ENCODE results near the gene SLC26A4.

The SLC26A4 gene

DNA sequence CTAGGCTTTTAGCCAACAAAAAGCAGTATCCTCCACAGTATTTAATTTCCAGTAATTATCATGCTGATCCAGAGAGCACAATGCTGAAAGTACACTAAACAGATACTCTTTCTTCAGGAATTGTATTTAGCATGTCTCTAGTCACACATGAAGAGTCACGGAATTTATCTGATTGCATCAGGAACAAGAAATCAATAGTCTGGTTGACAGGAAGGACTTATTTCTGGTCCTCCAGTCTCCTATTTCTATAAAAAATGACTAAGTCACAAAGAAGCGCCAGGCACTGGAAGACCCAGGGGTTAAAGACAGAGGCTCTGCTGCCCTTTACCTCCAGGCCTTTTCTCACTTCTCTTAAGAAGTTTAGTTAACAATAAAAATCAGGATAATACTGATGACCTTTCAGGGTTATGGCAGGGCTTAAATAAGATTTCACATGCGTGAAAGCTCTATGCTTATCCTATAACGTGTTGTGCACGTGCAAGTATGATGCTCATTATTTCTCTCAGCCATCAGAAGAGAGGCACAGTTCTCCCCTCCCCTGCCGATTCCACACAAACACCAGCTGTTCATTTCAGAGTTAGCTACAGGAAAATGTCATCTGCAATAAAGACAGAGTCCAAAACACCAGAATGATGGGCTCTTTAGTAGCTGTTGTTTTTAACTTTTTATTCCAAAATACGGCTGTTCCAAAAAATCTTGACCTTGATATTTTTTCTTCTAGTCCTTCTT, 36.9 kb downstream of the SLC26A4 start:
- DNase-seq = no peak

DNA sequence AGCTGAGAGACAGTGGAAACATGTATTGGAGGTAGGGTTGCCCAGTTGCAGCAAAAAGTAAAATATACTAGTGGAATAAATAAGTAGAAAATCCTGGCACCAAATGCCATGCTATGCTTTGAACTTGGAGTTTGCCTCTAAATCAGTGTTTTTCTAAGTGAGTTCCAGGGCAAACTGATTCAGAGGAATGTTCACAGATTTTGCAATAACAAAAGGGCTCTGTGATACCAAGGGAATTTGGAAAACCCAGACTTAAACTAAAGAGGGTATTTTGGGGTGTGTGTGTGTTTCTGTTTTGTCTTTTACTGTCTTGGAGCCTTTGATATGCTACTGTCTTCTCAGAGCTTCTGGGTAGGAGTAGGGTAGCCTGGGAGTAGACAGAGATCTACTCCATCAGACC, 39.9 kb downstream of the SLC26A4 start:
- no peak for DNase-seq

DNA sequence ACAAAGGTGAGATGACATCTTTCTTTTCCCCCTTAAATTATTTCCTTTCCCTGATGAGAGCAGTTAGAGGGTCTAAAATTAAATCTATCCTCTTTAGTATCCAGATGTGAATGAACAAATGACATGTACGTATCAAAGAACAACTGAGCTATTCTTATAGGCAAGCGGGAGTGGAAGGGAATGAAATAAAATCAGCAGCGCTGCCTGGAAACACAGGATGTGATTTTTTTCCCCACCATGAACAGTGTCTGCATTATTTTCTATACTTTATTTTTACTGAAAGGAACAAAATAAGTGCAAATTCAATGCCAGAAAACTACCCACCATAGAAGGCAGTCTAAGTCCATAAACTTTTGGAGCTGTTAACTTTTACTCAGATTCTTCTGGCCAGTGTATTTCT, 40.6 kb downstream of the SLC26A4 start:
- no peak for DNase-seq

DNA sequence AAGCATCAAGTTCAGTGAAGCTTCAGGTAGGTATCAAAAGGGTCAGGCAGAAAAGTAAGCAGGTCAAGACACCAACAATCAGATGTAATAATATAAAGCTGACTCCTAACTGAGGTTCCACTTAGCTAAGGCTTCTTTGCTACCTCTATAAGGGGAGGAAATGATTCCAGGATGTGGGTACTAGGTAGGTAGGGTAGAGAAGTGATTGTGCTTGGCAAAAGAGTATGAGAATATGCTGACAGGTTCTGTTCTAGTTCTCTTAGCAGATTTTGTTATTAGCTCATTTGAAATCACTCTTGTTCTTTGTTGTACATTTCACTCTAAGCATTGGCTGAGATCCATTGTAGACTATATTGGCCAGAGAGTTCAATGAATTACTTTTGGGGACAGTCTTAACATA, 42.6 kb downstream of the SLC26A4 start:
- DNase-seq = no peak

DNA sequence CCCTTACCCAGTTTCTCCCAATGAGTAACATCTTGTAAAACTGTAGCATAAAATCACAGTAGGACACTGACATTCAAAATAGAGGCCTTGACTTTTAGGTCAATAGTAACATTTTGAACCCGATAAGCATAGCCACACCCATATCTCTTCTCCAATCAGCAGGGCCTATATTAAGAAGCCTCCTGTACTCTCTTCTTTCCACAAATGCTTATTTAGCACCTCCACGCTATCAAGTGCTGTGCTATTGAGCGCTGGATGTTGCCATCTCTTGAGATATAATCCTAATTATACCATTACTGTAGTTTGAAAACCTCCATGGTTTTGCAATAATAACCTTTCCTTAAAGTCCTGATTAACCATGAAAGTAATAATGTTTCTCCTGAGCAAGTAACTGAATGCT, 43.2 kb downstream of the SLC26A4 start:
- DNase-seq = no peak

DNA sequence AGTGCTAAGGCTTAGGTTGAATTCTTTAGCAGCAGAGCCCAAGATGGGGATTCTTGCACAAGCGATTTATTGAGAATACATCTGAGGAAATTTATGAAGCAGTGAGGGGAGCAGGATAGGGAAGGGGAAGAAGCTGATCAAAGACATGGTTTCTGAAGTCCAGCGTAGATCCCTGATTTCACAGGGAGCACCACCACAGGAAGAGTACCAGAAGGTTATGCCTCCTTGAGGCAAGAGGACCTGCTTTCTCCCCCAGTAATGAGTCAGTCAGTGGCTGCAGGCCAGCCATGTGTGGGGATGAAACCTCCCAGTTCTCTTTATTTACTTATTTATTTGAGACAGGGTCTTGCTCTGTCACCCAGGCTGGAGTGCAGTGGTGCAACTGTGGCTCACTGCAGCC, 48.3 kb downstream of the SLC26A4 start:
- DNase-seq = no peak

DNA sequence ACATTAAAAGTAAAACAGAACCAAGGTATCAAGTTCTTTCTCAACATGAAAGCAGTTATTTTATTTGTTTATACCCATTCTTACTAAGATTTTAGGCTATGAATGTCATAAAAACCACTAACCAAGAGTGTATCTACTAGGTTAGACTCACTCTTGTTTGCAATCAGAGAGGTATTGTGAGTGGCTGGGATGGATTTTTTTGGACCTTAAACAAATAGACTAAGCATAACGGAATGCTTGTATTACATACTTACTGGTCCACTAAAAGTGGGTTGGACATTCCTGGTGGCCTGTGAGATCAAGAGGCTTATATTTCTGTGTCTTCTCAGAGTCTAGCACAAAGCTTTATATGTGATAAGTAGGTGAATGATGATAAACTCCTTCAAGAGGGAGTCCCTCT, 50.7 kb downstream of the SLC26A4 start:
- DNase-seq = no peak

DNA sequence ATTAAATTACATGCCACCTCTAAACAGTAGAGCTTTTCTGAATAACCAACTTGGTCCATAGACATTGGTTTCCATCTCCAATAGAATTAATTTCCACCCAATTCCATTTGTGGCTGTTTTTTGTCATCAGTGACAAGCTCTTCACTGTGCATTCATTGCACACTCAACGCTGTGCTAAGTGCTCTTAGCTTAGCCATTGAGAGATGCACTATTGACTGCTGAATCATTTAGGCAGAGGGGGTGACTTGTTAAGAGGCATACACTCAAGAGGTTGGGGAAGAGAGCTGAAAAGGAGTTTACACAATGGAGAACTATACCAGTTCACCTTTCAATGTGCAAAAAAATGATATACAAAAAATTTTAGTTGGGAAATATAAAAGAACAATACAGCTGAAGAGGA, 51.4 kb downstream of the SLC26A4 start:
- DNase-seq = no peak

DNA sequence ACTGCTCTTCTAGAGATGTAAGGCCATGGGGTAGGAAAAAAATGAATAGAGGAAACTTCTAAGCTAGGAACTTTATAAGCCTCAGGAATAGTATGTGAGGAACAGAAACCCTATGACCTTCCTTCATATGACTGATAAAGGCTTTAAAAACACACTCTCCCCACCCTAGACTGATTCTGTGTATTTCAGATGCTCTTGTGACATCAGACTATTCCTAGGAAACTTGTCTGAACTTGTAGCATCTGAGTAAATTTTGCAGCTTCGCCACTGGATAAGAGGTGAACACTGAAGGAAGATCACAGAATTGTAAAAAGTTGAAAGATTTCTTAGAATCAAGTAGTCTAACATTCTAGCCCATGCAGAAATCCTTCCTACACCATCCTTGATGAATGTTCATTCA, 52.3 kb downstream of the SLC26A4 start:
- no peak for DNase-seq

DNA sequence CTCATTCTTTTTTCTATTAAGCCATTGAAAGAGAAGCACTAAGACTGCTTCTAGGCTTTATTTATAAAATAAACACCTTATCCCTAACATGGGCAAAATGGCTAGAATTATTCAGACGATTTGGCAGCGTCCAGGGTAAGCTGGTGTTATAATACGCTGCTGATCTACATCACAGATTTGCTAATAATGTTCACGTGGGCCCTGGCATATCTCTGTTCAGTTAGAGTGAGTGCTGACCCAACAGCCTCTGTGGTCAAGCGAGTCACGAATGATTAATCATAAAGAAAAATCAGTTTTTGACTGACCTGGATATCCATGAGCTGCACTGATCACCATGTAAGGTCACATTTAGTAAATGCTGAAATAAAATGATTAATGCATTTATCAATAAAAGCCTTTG, 54.9 kb downstream of the SLC26A4 start:
- no peak for DNase-seq

DNA sequence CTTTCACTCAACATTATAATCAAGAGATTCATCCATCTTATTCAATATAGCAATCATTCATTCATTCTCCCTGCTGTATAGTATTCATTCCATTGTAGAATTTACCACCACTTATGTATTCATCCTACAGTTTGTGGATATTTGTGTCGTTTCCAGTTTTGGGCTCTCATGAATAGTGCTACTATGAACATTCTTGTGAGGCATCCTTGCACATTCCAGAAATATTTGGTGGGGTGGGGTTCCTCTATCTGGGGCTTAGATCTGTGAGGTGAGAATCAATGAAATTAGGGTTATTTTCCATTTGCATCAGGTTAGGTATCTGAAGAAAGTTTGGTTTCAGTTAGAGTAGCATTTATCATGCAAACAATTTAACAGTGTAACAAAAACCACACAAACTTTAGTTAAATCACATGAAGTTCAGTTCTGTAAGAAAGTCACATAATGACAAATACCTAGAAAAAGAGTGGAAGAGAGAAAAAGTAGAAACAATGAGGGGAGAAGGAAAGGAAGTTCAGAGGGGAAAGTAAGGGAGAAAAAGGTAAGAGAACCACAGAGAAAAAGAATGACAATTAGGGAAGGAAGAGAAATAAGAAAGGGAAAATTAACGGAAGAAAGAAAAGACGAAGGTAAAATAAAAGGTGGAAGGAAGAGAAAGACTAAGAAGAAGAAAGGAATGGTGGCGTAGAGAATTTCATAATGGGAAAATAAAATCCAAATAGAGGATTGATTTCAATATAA, 58.0 kb downstream of the SLC26A4 start:
- DNase-seq = no peak

DNA sequence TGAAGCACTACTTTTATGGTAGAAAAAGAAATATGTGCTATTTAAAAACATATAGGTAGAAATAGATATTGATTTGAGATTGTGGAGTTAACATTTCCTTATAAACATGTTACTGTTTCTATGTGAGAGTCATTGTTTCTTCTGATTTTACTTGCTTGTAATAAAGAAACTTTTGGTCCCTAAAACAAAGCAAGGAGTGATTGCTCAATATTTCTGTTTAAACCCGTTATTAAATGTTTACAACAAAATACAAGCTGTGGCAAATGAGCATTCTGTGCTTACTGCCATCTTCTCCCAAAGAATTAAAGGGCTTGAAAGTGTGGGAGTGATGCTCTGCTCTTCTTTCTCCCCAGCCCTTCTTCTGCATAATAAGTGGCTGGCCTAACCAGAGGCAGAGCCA, 60.7 kb downstream of the SLC26A4 start:
- no peak for DNase-seq

DNA sequence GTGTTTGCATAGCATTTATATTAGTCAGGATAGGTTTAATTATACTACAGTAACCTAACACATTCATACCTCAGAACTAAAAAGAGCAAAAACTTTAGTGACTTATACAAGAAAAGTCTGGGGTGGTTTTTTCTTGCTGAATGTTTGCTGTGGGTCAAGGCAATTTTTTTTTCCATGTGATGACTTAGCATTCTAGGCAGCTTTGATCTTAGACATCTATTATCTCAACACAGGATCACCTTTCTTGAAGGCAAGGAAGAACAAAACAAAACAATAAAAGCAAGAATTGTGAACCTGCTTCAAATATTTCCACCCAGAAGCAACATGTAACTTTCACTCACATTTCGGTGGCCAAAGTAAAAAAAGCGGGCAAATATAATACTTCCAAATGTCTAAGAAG, 62.6 kb downstream of the SLC26A4 start:
- no peak for DNase-seq

DNA sequence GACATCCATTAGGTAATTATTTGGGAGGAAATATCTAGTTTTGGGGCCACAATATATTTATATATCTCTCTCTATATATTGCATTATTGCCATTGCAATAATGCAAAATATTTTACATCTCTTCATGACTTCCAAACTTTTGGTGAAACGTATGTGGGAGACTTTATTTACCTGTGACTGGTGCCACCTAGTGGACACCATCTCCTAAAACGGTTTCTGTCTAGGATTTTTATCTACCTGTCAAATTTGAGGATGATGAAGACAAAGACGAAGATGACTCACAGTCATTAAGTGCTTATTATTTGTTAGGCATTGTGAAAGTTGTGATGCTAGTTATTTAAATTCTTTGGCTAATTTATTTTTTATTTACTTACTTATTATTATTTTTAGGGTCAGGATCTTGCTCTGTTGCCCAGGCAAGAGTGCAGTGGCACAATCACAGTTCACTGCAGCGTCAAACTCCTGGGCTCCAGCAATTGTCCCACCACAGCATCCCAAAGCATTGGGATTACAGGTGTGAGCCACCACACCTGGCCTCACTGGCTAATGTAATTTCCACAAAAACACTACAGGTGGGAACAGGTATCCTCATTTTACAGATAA, 64.6 kb downstream of the SLC26A4 start:
- DNase-seq = peak; percentile 30 to 49

DNA sequence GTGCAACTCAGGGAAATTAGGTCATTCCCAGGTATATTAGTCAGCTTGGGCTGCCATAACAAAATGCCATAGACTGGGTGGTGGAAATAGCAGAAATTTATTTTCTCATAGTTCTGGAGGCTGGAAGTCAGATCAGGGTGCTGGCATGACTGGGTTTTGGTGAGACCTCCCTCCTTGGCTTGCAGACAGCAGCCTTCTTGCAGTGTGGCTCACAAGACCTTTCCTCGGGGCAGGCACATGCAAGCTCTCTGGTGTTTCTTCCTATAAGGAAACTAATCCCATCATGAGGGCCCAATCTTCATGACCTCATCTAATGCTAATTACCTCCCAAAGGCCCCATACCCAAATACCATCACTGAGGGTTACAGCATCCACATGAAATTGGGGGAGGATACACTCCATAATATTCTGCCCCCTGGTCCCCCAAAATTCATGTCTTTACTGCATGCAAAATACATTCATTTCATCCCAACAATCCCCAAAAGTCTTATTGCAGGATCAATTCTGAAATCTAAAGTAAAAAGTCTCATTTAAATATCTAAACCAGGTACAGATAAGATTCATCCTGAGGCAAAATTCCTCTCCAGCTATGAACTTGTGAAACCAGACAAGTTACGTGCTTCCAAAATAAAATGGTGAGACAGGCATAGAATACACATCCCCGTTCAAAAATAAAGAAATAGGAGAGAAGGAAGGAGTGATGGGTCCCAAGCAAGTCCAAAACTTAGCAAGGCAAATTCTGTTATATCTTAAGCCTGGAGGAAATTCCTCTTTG, 65.9 kb downstream of the SLC26A4 start:
- DNase-seq = no peak

DNA sequence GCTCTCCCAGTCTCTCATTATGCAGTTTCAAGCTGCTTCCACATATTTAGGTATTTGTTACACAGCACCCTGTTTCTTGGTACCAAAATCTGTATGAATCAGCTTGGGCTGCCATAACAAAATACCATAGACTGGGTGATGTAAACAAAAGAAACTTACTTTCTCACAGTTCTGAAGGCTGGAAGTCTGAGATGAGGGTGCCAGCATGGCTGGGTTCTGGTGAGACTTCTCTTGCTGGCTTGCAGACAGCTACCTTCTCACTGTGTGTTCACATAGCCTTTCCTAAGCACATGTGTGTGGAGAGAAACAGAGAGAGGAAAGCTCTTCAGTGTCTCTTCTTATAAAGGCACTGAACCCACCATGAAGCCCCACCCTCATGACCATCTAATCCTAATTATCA, 67.6 kb downstream of the SLC26A4 start:
- no peak for DNase-seq

DNA sequence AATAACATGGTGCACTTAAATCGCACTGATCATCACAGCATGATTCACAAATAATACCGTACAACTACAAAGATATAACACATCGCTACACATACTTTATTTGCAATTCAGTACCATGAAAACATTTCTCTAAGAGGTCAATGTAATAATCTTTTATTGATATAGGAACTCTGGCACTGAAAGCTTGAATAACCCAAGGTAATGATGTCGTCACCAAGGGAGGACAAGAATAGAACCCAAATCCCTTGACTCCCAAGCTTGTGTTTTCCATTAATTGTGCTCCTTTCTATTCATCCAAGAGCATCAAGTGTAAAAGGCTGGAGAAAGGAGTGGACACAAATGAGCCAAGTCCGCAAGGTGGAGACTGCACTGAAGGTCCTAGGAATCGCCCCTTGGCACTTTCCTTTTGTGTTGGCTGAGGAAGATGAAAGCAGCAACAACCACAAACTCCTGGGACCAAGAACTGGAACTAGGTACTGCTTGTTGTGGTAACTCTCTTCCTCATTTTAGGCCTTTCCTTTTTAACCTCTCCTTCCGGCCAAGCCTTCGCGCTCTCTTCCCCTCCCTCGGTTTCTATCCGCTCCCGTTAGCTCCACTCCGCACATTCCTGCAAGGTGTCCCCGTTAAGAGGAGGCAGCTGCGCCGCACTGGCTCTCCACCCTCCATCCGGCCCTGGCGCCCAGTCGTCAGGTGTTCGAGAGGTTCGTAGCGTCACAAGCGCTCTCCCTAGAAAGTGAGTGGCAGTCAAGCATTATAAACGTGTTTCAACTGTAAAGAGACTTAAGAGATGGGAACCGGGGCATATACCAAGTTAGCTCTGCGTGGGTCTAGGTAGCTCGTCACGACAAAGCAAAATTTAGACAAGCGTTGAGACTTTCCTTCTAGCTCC, 82.3 kb downstream of the SLC26A4 start:
- DNase-seq = peak; percentile 94

DNA sequence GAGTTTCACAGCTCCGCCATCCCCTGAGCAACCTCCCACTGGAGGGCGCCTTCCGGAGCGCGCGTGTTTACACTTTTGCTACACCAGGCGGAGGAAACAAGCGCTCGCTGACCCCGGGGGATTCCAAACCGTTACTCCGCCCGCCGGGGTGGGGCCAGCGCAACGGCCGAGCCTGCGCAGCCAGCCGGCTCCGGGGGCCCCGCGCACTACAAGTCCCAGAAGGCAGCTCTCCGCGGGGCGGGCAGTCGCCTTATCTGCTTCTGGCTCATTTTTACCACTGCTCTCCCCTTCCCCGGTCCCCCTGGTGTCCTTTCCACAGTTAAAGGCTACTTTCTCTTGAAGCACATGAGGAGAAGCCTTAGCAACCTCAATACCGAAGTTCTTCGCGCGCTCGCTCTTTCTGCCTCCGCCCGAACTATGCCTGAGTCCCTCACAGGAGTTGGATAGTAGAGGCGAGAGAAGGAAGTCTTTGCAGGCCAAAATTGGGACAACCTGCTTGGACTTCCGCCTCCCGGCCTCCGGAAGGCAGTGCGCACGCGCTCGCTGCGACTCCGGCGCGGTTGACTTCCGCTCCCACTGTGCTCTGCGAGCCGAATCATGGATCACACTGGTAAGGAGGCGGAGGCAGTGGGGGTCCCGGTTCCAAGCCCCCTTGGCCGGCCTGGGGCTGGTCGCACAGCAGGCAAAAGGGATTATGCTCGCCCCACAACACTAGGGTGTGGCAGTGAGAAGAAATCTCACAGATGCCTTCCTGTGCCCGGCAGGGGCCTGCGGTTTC, 83.1 kb downstream of the SLC26A4 start, which contains the start of gene CBLL1:
Gene CBLL1, plus strand, starts transcription at position 576 of the 778 bp plus-strand sequence. Its CDS starts 22 bp downstream, at position 598.
- peak; percentile 95 for DNase-seq

DNA sequence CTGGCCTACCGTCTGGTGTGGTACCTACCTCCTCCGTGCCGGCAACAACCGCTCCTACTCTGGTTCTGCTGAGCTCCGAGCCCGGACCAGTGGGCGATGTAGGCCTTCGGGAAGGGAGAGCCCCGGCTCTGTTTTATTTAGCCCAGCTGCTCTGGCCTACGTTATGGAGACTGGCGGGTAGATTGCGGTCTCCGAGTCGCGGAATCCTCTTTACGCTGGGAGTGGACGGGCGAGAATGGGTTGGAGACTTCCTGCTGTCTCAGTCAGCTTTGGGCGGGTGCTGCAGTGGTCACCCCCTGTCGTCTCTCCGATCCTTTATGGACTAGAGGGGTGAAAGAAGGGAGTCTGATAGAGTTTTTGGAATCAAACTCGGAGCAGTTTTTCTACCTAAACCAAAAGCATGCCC, 83.7 kb downstream of the SLC26A4 start:
- DNase-seq = peak; percentile 67 to 73

DNA sequence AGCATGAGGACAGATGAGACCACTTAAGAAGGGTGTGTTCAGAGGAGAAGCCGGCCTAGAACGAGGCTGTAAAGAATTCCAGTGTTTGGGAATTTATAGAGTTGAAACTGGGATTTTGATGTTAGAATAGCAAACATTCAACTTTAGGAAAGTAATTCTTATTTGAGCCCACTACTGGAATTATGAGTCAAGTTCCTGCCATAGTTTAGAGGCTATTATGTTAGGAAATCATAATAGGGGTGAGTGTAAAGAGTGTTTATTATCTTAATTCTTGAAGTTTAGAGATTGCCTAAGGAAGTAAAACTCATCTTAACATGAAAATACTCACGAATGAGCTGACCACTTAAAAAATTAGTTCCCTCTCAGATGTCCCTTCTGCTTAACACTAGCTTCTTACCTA, 85.4 kb downstream of the SLC26A4 start:
- no peak for DNase-seq

DNA sequence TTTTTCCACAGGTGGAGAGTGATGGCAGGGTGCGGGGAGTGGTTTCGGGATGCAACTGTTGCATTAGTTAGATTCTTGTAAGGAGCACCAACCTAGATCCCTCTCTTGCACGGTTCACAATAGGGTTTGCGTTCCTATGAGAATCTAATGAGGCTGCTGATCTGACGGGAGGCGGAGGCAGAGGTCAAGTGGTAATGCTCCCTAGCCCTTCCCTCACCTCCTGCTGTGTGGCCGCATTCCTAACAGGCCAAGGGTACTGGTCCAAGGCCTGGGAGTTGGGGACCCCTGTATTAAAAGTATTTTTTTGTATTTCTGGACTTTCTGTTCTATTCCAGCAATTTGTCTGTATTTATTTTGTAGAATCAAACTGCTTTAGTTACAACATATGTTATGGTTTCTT, 90.5 kb downstream of the SLC26A4 start:
- no peak for DNase-seq

Data from Kasumi-1 (cell line).